ENCODE data around the gene PAK6.

Gene PAK6

DNA sequence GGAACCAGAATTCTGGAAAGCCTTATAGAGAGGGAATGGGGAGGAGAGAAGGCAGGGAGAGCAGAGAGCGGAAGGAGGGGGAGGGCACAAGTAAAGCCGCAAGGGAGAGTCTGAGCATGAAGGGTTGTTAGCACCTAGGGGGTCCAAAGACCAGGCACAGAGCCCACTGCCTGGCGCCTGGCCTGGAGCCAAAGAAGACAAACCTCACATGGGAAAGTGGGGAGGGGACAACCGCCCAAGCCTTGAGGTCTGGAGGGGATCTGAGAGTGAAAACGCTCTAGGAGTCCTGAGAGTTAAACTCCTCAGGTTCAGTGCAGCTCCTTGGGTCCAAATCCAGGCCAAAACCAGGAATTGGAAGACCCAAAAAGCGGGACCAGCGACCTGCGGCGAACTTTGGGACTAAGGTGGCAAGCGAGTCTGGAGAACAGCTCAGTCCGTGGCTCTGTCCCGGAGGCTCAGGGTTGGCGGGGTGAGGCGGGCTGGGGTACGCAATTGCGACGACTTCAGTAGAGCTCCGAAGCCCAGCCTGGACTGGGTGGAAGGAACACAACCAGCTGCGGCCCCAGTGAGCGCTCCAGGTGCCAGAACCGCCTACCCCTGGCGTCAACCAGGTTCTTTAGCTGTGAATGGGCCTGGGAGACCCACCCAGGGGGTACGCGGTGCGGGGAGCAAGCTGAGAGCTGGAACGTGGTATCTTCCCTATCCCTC lies 83.8 kb downstream of the PAK6 start:
- no peak for FAIRE-seq
- no peak for TF ChIP-seq PAX5 (IDR thresholded peaks at IDR 0.05; ENCODE audit: insufficient read depth, low read length, severe bottlenecking)
- TF ChIP-seq POLR2AphosphoS5 (IDR thresholded peaks at IDR 0.05; ENCODE audit: low read depth, low read length): no peak
- no peak for TF ChIP-seq POLR2A (IDR thresholded peaks at IDR 0.05; ENCODE audit: low read depth, low read length)
- TF ChIP-seq TAF1 (IDR thresholded peaks at IDR 0.05; ENCODE audit: low read depth, low read length): no peak
- no peak for TF ChIP-seq SPI1 (IDR thresholded peaks at IDR 0.05; ENCODE audit: low read depth, low read length)
- no peak for TF ChIP-seq POU2F2 (IDR thresholded peaks at IDR 0.05; ENCODE audit: low read depth, low read length)
- no peak for DNase-seq (ENCODE audit: insufficient read length, low spot score)

DNA sequence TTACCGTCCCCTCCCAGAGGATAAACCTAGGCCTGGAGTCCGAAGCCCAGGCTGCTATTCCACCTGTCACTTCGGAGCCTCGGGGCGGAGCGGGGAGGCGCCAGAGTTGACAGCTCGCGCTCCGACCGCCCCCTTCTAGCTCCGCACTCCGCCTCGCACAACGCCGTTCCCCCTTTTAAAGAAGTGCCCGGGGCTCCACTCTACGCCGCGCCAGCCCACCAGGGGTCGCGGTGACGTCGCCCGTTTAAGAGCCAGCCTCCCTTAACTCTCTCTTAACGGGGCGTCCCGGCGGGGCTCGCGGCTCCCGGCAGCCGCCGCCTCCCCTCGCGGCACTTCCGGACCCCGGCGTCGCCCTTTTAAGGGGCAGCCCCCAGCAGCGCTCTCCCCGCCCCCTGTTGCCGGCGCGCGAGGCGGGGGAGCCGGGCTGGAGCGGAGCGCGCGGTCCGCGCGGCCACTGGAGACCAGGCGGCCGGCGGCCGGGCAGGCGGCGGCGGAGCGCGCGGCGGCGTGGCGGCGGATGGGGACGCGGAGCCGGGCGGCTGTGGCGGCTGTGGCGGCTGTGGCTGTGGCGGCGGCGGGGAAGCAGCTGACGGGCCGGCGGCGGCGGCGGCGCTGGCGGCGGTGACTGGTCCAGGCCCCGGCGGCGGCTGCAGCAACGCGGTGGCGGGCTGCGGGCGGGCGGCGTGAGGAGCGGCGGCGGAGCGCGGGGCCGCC lies 84.5 kb downstream of the PAK6 start, which contains the start of gene INAFM2:
TSS of gene INAFM2 (plus strand) at position 454 of the 714 bp plus-strand sequence. CDS start 364 bp downstream, outside the sequence.
- TF ChIP-seq POLR2AphosphoS5 (IDR thresholded peaks at IDR 0.05; ENCODE audit: low read depth, low read length) (no peak), SPI1 (IDR thresholded peaks at IDR 0.05; ENCODE audit: low read depth, low read length) (peak; percentile 18; the same call in 1 of the 2 replicates)
- peak; percentile 95 for FAIRE-seq
- DNase-seq (ENCODE audit: insufficient read length, low spot score): peak; percentile 98

DNA sequence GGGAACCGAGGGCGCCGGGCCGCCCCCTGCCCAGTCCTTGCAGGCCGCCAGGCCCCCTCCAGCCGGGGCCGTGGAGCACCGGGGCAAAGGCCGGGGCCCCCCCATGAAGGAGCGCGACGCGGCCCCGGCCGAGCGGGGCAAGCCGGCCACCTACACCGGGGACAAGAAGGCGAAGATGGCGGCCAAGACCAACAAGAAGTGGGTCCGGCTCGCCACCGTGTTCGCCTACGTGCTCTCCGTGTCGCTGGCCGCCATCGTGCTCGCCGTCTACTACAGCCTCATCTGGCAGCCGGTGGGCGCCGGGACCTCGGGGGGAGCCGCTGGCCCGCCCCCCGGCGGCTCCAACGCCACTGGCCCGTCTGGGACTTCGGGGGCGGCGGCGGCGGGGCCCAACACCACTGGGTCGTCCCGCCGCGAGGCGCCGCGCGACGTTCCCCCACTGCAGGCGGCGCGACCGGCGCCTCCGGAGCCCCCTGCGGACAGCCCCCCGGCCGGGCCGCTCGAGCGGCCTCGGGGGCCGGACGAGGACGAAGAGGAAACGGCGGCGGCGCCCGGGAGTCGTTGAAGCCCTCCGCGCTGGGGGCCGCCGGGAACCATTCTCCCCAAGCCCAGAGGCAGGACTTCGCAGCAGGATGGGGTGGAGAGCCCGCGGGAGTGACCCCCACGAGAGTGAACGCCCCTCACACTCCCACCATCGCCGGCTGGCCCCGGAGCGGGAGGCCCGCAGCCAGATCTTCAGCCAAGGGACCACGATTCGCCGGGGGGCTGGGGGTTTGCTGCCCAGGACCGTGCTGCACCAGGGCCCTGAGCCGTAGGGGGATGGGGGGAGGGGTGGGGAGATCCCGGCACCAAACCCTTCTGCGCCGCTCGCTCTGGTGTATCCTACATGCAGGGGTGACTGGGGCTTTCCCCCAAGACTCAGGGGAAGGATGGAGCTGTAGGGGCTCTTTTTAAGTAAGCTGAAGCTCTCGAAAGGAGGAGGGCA lies 85.4 kb downstream of the PAK6 start:
- TF ChIP-seq SPI1 (IDR thresholded peaks at IDR 0.05; ENCODE audit: low read depth, low read length) (no peak), POU2F2 (IDR thresholded peaks at IDR 0.05; ENCODE audit: low read depth, low read length) (no peak), TAF1 (IDR thresholded peaks at IDR 0.05; ENCODE audit: low read depth, low read length) (no peak), POLR2A (IDR thresholded peaks at IDR 0.05; ENCODE audit: low read depth, low read length) (no peak), POLR2AphosphoS5 (IDR thresholded peaks at IDR 0.05; ENCODE audit: low read depth, low read length) (no peak), PAX5 (IDR thresholded peaks at IDR 0.05; ENCODE audit: insufficient read depth, low read length, severe bottlenecking) (no peak)
- DNase-seq (ENCODE audit: insufficient read length, low spot score): no peak
- no peak for FAIRE-seq

DNA sequence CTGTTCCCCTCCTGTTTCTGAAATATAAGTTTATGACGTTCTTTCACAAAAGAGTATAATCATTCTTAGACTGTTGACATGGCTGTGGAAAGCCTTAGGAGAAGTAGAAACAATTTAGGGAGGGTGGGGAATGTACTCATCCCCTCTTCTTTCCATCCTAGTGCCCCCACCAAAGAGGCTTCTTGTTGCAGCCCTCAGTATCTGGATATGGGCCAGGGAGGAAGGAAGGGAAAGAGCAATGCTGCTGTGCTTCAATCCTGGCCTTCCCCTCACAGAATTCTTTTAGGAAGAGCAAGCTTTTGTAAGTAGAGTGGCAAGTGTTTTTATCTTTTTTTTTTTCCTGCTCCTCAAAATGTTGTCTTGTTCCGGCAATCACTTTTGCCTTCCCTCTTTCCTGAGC lies 86.3 kb downstream of the PAK6 start:
- FAIRE-seq (no peak), DNase-seq (ENCODE audit: insufficient read length, low spot score) (no peak)
- no peak for TF ChIP-seq POLR2AphosphoS5 (IDR thresholded peaks at IDR 0.05; ENCODE audit: low read depth, low read length)
- no peak for TF ChIP-seq TAF1 (IDR thresholded peaks at IDR 0.05; ENCODE audit: low read depth, low read length)
- no peak for TF ChIP-seq PAX5 (IDR thresholded peaks at IDR 0.05; ENCODE audit: insufficient read depth, low read length, severe bottlenecking)
- TF ChIP-seq SPI1 (IDR thresholded peaks at IDR 0.05; ENCODE audit: low read depth, low read length): no peak
- TF ChIP-seq POLR2A (IDR thresholded peaks at IDR 0.05; ENCODE audit: low read depth, low read length): no peak
- TF ChIP-seq POU2F2 (IDR thresholded peaks at IDR 0.05; ENCODE audit: low read depth, low read length): no peak

DNA sequence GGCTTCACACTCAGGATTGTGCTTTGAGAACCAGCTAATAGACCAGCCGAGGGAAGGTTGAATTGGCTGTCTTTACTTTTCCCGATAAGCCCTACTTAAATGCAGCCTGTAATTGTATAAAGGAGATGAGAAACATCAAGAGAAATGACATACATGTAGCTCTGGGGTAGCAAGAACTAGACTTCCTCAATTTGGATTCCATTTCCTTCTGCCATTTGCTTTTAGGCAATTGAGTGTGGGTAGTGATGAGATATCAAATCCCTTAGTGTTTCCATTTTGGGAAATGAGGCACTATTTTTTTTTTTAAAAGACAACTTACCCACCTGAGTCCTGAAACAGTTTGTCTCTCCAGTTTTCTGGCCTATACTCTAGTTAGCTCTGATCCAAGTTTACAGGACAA lies 86.8 kb downstream of the PAK6 start:
- no peak for DNase-seq (ENCODE audit: insufficient read length, low spot score)
- TF ChIP-seq SPI1 (IDR thresholded peaks at IDR 0.05; ENCODE audit: low read depth, low read length) (peak; percentile 58), POLR2AphosphoS5 (IDR thresholded peaks at IDR 0.05; ENCODE audit: low read depth, low read length) (no peak), TAF1 (IDR thresholded peaks at IDR 0.05; ENCODE audit: low read depth, low read length) (no peak)
- FAIRE-seq: no peak

Data from GM12891 (cell line).